Memory B cell (primary cell): Measurements from ENCODE around the gene ETNK1.

ENCODE experiments used
- ATAC-seq: fragments of 150-1000 bp; cut with Tn5 transposase; 2 replicates; pipeline ENCODE4 v1.10.0; 2021; ENCODE audit warnings: low read depth, mild to moderate bottlenecking, moderate library complexity
- DNase-seq, 2 donors: peaks; one replicate each; pipeline ENCODE4 v3.0.0; 2022; ENCODE audit warnings: low spot score in 2 of 2
- H3K27ac Mint-ChIP-seq: one replicate; pipeline ENCODE4 v1.8.0; 2022; ENCODE audit warnings: mild to moderate bottlenecking, moderate library complexity, mixed read lengths
- H3K27me3 Mint-ChIP-seq: one replicate; pipeline ENCODE4 v1.8.0; 2022; ENCODE audit warnings: mixed read lengths
- H3K36me3 Mint-ChIP-seq: one replicate; pipeline ENCODE4 v1.8.0; 2022; ENCODE audit warnings: mild to moderate bottlenecking, mixed read lengths
- H3K4me1 Mint-ChIP-seq: one replicate; pipeline ENCODE4 v1.8.0; 2022; ENCODE audit warnings: mixed read lengths
- H3K4me3 Mint-ChIP-seq: one replicate; pipeline ENCODE4 v1.8.0; 2022; ENCODE audit warnings: mild to moderate bottlenecking, moderate library complexity, mixed read lengths
- H3K9me3 Mint-ChIP-seq: one replicate; pipeline ENCODE4 v1.8.0; 2022; ENCODE audit warnings: mixed read lengths

ETNK1 gene

GRCh38 chr12:22615963-22616501 is 8.9 kb upstream of the ETNK1 start:
- peaks cover 3% of the 10 kb centered on the region for H3K27me3 Mint-ChIP-seq
- H3K4me1 Mint-ChIP-seq, result no peaks in the 10 kb centered on the region
- peaks cover 7% of the 10 kb centered on the region for H3K9me3 Mint-ChIP-seq
- H3K27ac Mint-ChIP-seq, result no peak overlapping the region
- ATAC-seq (no peak), DNase-seq (no peak)
- H3K36me3 Mint-ChIP-seq, result peaks cover 4% of the 10 kb centered on the region
- H3K4me3 Mint-ChIP-seq, result no peak overlapping the region

GRCh38 chr12:22617630-22618029 is 7.3 kb upstream of the ETNK1 start:
- peaks cover 1% of the 10 kb centered on the region for H3K27me3 Mint-ChIP-seq
- no peaks in the 10 kb centered on the region for H3K4me1 Mint-ChIP-seq
- ATAC-seq, result no peak
- DNase-seq, result no peak
- H3K36me3 Mint-ChIP-seq, result peaks cover 4% of the 10 kb centered on the region
- H3K9me3 Mint-ChIP-seq, result peaks cover 2% of the 10 kb centered on the region
- no peak overlapping the region for H3K27ac Mint-ChIP-seq
- no peak overlapping the region for H3K4me3 Mint-ChIP-seq

- no peaks in the 10 kb centered on the region for H3K9me3 Mint-ChIP-seq
- H3K27ac Mint-ChIP-seq, result peak overlapping the region; percentile 97
- ATAC-seq (no peak), DNase-seq (no peak)
- peaks cover 1% of the 10 kb centered on the region for H3K27me3 Mint-ChIP-seq
- peaks cover 22% of the 10 kb centered on the region for H3K4me1 Mint-ChIP-seq
- peak overlapping the region; percentile 92 for H3K4me3 Mint-ChIP-seq
- H3K36me3 Mint-ChIP-seq, result no peaks in the 10 kb centered on the region
Measured at GRCh38 chr12:22624548-22624869, 462 bp upstream of the ETNK1 start.

GRCh38 chr12:22625762-22626294 is 857 bp downstream of the ETNK1 start:
- DNase-seq (peak in 1 of 2 donors; percentile 16), ATAC-seq (no peak)
- Mint-ChIP-seq H3K4me1 (peaks cover 28% of the 10 kb centered on the region), H3K4me3 (peak overlapping the region; percentile 92), H3K36me3 (peaks cover 3% of the 10 kb centered on the region), H3K27me3 (peaks cover 1% of the 10 kb centered on the region), H3K9me3 (no peaks in the 10 kb centered on the region), H3K27ac (peak overlapping the region; percentile 97)

- Mint-ChIP-seq H3K4me1 (peaks cover 29% of the 10 kb centered on the region), H3K27me3 (no peaks in the 10 kb centered on the region), H3K4me3 (peak overlapping the region; percentile 92), H3K9me3 (no peaks in the 10 kb centered on the region), H3K27ac (peak overlapping the region; percentile 97), H3K36me3 (peaks cover 3% of the 10 kb centered on the region)
- ATAC-seq, result peak; percentile 30
- DNase-seq, result no peak
Measured at GRCh38 chr12:22626406-22626805, 1.4 kb downstream of the ETNK1 start.

- Mint-ChIP-seq H3K4me3 (peak overlapping the region; percentile 41), H3K36me3 (peaks cover 3% of the 10 kb centered on the region), H3K4me1 (peaks cover 31% of the 10 kb centered on the region), H3K27ac (peak overlapping the region; percentile 97), H3K27me3 (no peaks in the 10 kb centered on the region), H3K9me3 (no peaks in the 10 kb centered on the region)
- ATAC-seq (no peak), DNase-seq (no peak)
Measured at GRCh38 chr12:22627371-22627770, 2.4 kb downstream of the ETNK1 start.

- DNase-seq (no peak), ATAC-seq (no peak)
- H3K27me3 Mint-ChIP-seq, result no peaks in the 10 kb centered on the region
- peak overlapping the region; percentile 97 for H3K27ac Mint-ChIP-seq
- peaks cover 3% of the 10 kb centered on the region for H3K36me3 Mint-ChIP-seq
- no peaks in the 10 kb centered on the region for H3K9me3 Mint-ChIP-seq
- peak overlapping the region; percentile 4 for H3K4me3 Mint-ChIP-seq
- H3K4me1 Mint-ChIP-seq, result peaks cover 33% of the 10 kb centered on the region
Measured at GRCh38 chr12:22628228-22628627, 3.3 kb downstream of the ETNK1 start.

GRCh38 chr12:22631863-22632463 is 7.0 kb downstream of the ETNK1 start:
- peaks cover 13% of the 10 kb centered on the region for H3K36me3 Mint-ChIP-seq
- DNase-seq, result peak in 1 of 2 donors; percentile 12
- H3K27ac Mint-ChIP-seq, result no peak overlapping the region
- no peak overlapping the region for H3K4me3 Mint-ChIP-seq
- no peaks in the 10 kb centered on the region for H3K9me3 Mint-ChIP-seq
- H3K27me3 Mint-ChIP-seq, result no peaks in the 10 kb centered on the region
- no peak for ATAC-seq
- peaks cover 30% of the 10 kb centered on the region for H3K4me1 Mint-ChIP-seq

- H3K36me3 Mint-ChIP-seq, result peaks cover 14% of the 10 kb centered on the region
- no peaks in the 10 kb centered on the region for H3K27me3 Mint-ChIP-seq
- ATAC-seq (no peak), DNase-seq (no peak)
- H3K4me3 Mint-ChIP-seq, result no peak overlapping the region
- no peak overlapping the region for H3K27ac Mint-ChIP-seq
- peaks cover 35% of the 10 kb centered on the region for H3K4me1 Mint-ChIP-seq
- no peaks in the 10 kb centered on the region for H3K9me3 Mint-ChIP-seq
Measured at GRCh38 chr12:22634883-22635282, 9.9 kb downstream of the ETNK1 start.

GRCh38 chr12:22635812-22636211 is 10.8 kb downstream of the ETNK1 start:
- H3K4me1 Mint-ChIP-seq, result peaks cover 30% of the 10 kb centered on the region
- DNase-seq (no peak), ATAC-seq (no peak)
- H3K27ac Mint-ChIP-seq, result peak overlapping the region; percentile 41
- H3K27me3 Mint-ChIP-seq, result no peaks in the 10 kb centered on the region
- no peak overlapping the region for H3K4me3 Mint-ChIP-seq
- no peaks in the 10 kb centered on the region for H3K9me3 Mint-ChIP-seq
- H3K36me3 Mint-ChIP-seq, result peaks cover 10% of the 10 kb centered on the region

- H3K27me3 Mint-ChIP-seq, result no peaks in the 10 kb centered on the region
- no peak for DNase-seq
- ATAC-seq, result no peak
- peaks cover 8% of the 10 kb centered on the region for H3K36me3 Mint-ChIP-seq
- peak overlapping the region; percentile 35 for H3K27ac Mint-ChIP-seq
- no peaks in the 10 kb centered on the region for H3K9me3 Mint-ChIP-seq
- no peak overlapping the region for H3K4me3 Mint-ChIP-seq
- peaks cover 28% of the 10 kb centered on the region for H3K4me1 Mint-ChIP-seq
Measured at GRCh38 chr12:22640851-22641250, 15.9 kb downstream of the ETNK1 start.

- H3K4me3 Mint-ChIP-seq, result no peak overlapping the region
- ATAC-seq, result no peak
- peaks cover 8% of the 10 kb centered on the region for H3K36me3 Mint-ChIP-seq
- H3K27me3 Mint-ChIP-seq, result no peaks in the 10 kb centered on the region
- H3K4me1 Mint-ChIP-seq, result peaks cover 28% of the 10 kb centered on the region
- H3K27ac Mint-ChIP-seq, result peak overlapping the region; percentile 35
- DNase-seq, result no peak
- H3K9me3 Mint-ChIP-seq, result no peaks in the 10 kb centered on the region
Measured at GRCh38 chr12:22641353-22642053, 16.5 kb downstream of the ETNK1 start.

- Mint-ChIP-seq H3K27me3 (no peaks in the 10 kb centered on the region), H3K36me3 (peaks cover 14% of the 10 kb centered on the region), H3K27ac (peak overlapping the region; percentile 2), H3K9me3 (no peaks in the 10 kb centered on the region), H3K4me3 (no peak overlapping the region), H3K4me1 (peaks cover 18% of the 10 kb centered on the region)
- ATAC-seq, result no peak
- no peak for DNase-seq
Measured at GRCh38 chr12:22648668-22649067, 23.7 kb downstream of the ETNK1 start.

GRCh38 chr12:22653075-22653474 is 28.1 kb downstream of the ETNK1 start:
- no peaks in the 10 kb centered on the region for H3K9me3 Mint-ChIP-seq
- H3K4me3 Mint-ChIP-seq, result no peak overlapping the region
- H3K27ac Mint-ChIP-seq, result peak overlapping the region; percentile 49
- peaks cover 21% of the 10 kb centered on the region for H3K4me1 Mint-ChIP-seq
- ATAC-seq, result no peak
- H3K27me3 Mint-ChIP-seq, result no peaks in the 10 kb centered on the region
- H3K36me3 Mint-ChIP-seq, result peaks cover 17% of the 10 kb centered on the region
- no peak for DNase-seq
